ENCODE data around the gene CASKIN1.

DNA sequence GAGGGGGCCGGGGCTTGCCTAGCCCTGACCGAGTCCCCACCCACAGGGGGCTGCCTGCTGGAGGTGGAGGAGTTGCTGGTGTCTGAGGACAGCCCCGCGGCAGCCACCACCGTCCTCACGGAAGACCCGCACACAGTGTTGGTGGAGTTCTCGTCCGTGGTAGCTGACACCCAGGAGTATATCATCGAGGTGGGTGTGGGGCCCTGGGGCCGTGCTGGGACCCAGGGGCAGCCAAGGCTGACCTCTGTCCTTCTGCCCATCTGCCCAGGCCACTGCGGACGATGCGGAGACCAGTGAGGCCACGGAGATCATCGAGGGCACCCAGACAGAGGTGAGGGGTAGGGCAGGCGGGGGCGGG lies 38.4 kb upstream of the CASKIN1 start:
- TF ChIP-seq CTCF (IDR thresholded peaks at IDR 0.05; ENCODE audit: insufficient read depth, low read length, poor library complexity, severe bottlenecking) (no peak), EZH2phosphoT487 (conservative IDR thresholded peaks at IDR 0.05; ENCODE audit: low read length) (no peak)
